Stomach (tissue), 9 donors: ENCODE results near the gene STAM2. TPM values are rescaled to one million over a fixed set of nuclear protein-coding genes. Genes with fewer than 3 reads are reported as not detected.
A peak's percentile ranks its signal among the peaks of the same experiment; 100 is the strongest.
"Not testable (repeated sequence)": the region's sequence is repeated elsewhere in the genome, so short reads cannot be mapped to it uniquely, and the experiment has no call there.

Experiments used
- DNase-seq, 2 donors: peaks; one replicate each; pipeline versions ENCODE4 v3.0.0 to v3.0.0-alpha.2; 2013 to 2019
- H3K27ac ChIP-seq, 5 donors: fragments of 200-600 bp in 4 of 5; sonication (generic) in 4 of 5; one replicate each; pipeline ENCODE4 v1.5.1; 2013 to 2019; ENCODE audit warnings: mild to moderate bottlenecking in 1 of 5, moderate library complexity in 1 of 5
- H3K27me3 ChIP-seq, 3 donors: fragments of 200-600 bp; sonication (generic); one replicate each; pipeline ENCODE4 v1.5.1; 2017 to 2019; ENCODE audit warnings: mixed run types in 1 of 3
- H3K36me3 ChIP-seq, 4 donors: fragments of 200-600 bp; sonication (generic); 1 replicate in 3 of 4; 2 replicates in 1 of 4; pipeline ENCODE4 v1.5.1; 2016 to 2019
- H3K4me1 ChIP-seq, 4 donors: fragments of 200-600 bp; sonication (generic); one replicate each; pipeline ENCODE4 v1.5.1; 2016 to 2019
- H3K4me3 ChIP-seq, 4 donors: fragments of 200-600 bp; sonication (generic) in 3 of 4; one replicate each; pipeline ENCODE4 v1.5.1; 2016 to 2019; ENCODE audit warnings: mild to moderate bottlenecking in 1 of 4
- H3K9me3 ChIP-seq, 4 donors: fragments of 200-600 bp; sonication (generic); one replicate each; pipeline ENCODE4 v1.5.1; 2016 to 2019
- CTCF ChIP-seq, 7 experiments: fragments of 450-650 bp in 4 of 7; fragments of 200-600 bp in 3 of 7; sonication (generic) in 3 of 7; IDR thresholded peaks; one replicate each; pipeline ENCODE4 v1.5.1; 2016 to 2019; ENCODE audit warnings: antibody characterized with exemption in 7 of 7, control low read depth in 2 of 7, mild to moderate bottlenecking in 1 of 7
- EP300 ChIP-seq: sonication (generic); formaldehyde crosslinking; IDR thresholded peaks from one replicate; pipeline ENCODE4 v1.6.1; 2017; ENCODE audit warnings: antibody characterized with exemption
- POLR2A ChIP-seq, 4 donors: fragments of 450-650 bp; IDR thresholded peaks; one replicate each; pipeline ENCODE4 v1.6.1; 2016; ENCODE audit warnings: antibody characterized with exemption in 4 of 4, control low read depth in 2 of 4, mild to moderate bottlenecking in 1 of 4, moderate library complexity in 1 of 4
- POLR2AphosphoS5 ChIP-seq, 3 donors: sonication (generic); formaldehyde crosslinking; IDR thresholded peaks; one replicate each; pipeline ENCODE4 v1.6.1; 2016; ENCODE audit warnings: antibody characterized with exemption in 3 of 3
- WGBS, 5 donors: extraction: QIAGEN DNeasy Blood & Tissue Kit in 3 of 5; methylation state at CpG; one replicate each; pipeline versions ENCODE4 v1.1.5 to v1.1.7; 2013 to 2018; 5-methylcytosine and 5-hydroxymethylcytosine counted together
- intact Hi-C: fragments of 100-400 bp; cut with DNase I; formaldehyde crosslinking; loops from one replicate; pipeline ENCODE4 v1.15.1; 2023; ENCODE audit warnings: low total_unique reads
- polyA plus RNA-seq, 3 donors: library from polyadenylated mRNA; stranded (reverse); fragments of 200-250 nt; gene quantifications; one replicate each; pipeline ENCODE4 v1.2.3, GENCODE V29; 2013
- total RNA-seq, 5 donors: library from RNA; depleted of rRNA; stranded (reverse); fragments of >200 nt; gene quantifications; one replicate each; pipeline versions ENCODE4 v1.1.0 to v1.2.3, GENCODE V29; 2014 to 2016
- donor health status: healthy with polysubstance abuse.
- donor health status: Bipolar disorder and iron deficiency.
- donor health status: healthy.

Gene STAM2
- total and polyA plus RNA-seq, 8 donors: 4.9 to 55.3 (median 11.1) TPM

GRCh38 chr2:152174574-152174973 is 989 bp downstream of the STAM2 start:
- Histone ChIP-seq H3K4me1 (peaks cover 31 to 62% (median 49%) of the 10 kb centered on the region in 4 donors), H3K9me3 (no peaks in the 10 kb centered on the region), H3K4me3 (peak overlapping the region; percentile 64 to 89 (median 80)), H3K36me3 (no peaks in the 10 kb centered on the region), H3K27me3 (no peaks in the 10 kb centered on the region), H3K27ac (peak overlapping the region; percentile 92 to 98 (median 95))
- peak in 1 of 2 donors; percentile 32 for DNase-seq
- TF ChIP-seq POLR2AphosphoS5 (IDR thresholded peaks at IDR 0.05): no peak
- no peak for TF ChIP-seq EP300
- TF ChIP-seq POLR2A (IDR thresholded peaks at IDR 0.05): no peak
- no peak for TF ChIP-seq CTCF (IDR thresholded peaks at IDR 0.05)
- WGBS, 5 donors: 16 to 29% (median 20%) methylated on average over 7 of the region's 7 CpGs
- intact Hi-C loops: no loop called here

DNA sequence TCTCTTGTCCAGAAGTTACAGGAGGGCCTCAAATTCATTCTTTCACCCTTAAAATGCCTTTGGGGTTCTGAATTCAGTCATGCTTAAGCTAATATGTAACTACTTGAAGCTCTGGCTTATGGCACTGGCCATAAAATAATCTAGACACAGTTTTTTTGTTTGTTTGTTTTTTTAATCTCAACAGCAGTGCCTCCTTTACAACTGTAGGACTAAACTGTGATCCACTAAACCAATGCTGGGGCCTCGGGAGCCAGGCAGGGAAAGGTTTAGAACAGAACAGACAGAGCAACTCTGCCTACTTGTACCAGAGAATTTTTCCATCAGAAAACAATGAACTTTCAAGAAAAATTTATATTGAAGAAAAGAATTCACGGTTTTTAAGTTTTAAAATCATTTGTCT is 1.7 kb downstream of the STAM2 start:
- no peaks in the 10 kb centered on the region for H3K36me3 ChIP-seq
- TF ChIP-seq CTCF (IDR thresholded peaks at IDR 0.05) (no peak), POLR2AphosphoS5 (IDR thresholded peaks at IDR 0.05) (no peak), EP300 (no peak), POLR2A (IDR thresholded peaks at IDR 0.05) (no peak)
- H3K27ac ChIP-seq: peak overlapping the region in 4 of 5 donors; percentile 92 to 98 (median 96)
- 27 to 58% (median 44%) methylated on average over 2 of the region's 2 CpGs for WGBS, 5 donors
- H3K4me1 ChIP-seq: peaks cover 37 to 69% (median 55%) of the 10 kb centered on the region in 4 donors
- H3K9me3 ChIP-seq: no peaks in the 10 kb centered on the region
- H3K27me3 ChIP-seq: no peaks in the 10 kb centered on the region
- peak in 1 of 2 donors; percentile 40 for DNase-seq
- peak overlapping the region in 2 of 4 donors; percentile 64 to 83 for H3K4me3 ChIP-seq
- intact Hi-C loops: no loop called here

DNA sequence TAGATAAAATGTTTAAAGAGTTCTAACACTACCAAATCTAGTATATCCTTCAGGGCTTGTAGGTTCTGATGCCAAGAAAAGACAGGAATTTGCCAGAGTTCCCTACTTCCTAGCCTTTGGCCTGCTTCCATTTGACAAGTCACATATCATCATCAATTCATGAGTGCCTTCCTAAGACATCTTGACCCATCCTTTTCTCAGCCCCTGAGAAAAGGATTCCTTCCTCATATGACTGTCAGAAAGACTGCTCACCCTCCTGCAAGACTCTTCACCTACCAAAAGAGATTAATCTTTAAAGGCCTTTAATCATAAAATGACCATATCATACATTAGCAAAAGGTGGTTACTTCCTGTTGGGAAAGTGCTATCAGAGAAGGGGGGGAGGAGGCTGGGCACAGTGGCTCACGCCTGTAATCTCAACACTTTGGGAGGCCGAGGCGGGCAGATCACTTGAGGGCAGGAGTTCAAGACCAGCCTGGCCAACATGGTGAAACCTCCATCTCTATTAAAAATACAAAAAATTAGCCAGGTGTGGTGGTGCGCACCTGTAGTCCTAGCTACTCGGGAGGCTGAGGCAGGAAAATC is 3.3 kb downstream of the STAM2 start:
- H3K27me3 ChIP-seq, H3K4me3 ChIP-seq, H3K36me3 ChIP-seq, H3K9me3 ChIP-seq, intact Hi-C loops: not testable (repeated sequence)
- H3K4me1 ChIP-seq: peaks cover 52 to 85% (median 69%) of the 10 kb centered on the region in 4 donors
- H3K27ac ChIP-seq: peak overlapping the region; percentile 71 to 98 (median 93)
- peak in 2 of 3 donors; percentile 21 to 32 for TF ChIP-seq POLR2AphosphoS5 (IDR thresholded peaks at IDR 0.05)
- DNase-seq: peak; percentile 61 to 69
- 56 to 92% (median 71%) methylated on average over 5 of the region's 5 CpGs for WGBS, 5 donors

- Histone ChIP-seq H3K27ac (peak overlapping the region; percentile 71 to 98 (median 93)), H3K4me1 (peaks cover 52 to 88% (median 73%) of the 10 kb centered on the region in 4 donors), H3K9me3 (no peaks in the 10 kb centered on the region), H3K27me3 (no peaks in the 10 kb centered on the region), H3K4me3 (no peak overlapping the region), H3K36me3 (no peaks in the 10 kb centered on the region)
- intact Hi-C loops: no loop called here
- TF ChIP-seq POLR2AphosphoS5 (IDR thresholded peaks at IDR 0.05): peak in 2 of 3 donors; percentile 73 to 86
- TF ChIP-seq EP300: no peak
- TF ChIP-seq POLR2A (IDR thresholded peaks at IDR 0.05): no peak
- peak in 1 of 2 donors; percentile 84 for DNase-seq
- WGBS, 5 donors: 20 to 34% (median 22%) methylated on average over 4 of the region's 4 CpGs
These were observed 3.8 kb downstream of the STAM2 start for GRCh38 chr2:152171718-152172117.

DNA sequence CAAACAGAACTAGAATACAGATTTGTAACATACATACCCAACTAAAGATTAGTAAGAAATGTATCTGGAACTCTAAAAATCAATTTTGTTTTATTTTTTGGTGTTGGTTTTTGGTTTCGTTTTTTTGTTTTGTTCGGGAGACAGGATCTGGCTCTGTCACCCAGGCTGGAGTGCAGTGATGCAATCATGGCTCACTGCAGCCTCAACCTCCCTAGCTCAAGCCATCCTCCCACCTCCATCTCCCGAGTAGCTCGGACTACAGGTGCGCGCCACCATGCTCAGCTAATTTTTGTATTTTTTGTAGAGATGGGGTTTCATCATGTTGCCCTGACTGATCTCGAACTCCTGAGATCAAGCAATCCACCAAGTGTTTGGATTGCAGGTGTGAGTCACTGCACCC is 6.4 kb downstream of the STAM2 start:
- H3K27me3 ChIP-seq, H3K4me3 ChIP-seq, H3K36me3 ChIP-seq, H3K9me3 ChIP-seq, DNase-seq, intact Hi-C loops: not testable (repeated sequence)
- Histone ChIP-seq H3K4me1 (peaks cover 69 to 100% (median 85%) of the 10 kb centered on the region in 4 donors), H3K27ac (peak overlapping the region; percentile 3 to 96 (median 44))
- 74 to 82% (median 77%) methylated on average over 7 of the region's 7 CpGs for WGBS, 5 donors

DNA sequence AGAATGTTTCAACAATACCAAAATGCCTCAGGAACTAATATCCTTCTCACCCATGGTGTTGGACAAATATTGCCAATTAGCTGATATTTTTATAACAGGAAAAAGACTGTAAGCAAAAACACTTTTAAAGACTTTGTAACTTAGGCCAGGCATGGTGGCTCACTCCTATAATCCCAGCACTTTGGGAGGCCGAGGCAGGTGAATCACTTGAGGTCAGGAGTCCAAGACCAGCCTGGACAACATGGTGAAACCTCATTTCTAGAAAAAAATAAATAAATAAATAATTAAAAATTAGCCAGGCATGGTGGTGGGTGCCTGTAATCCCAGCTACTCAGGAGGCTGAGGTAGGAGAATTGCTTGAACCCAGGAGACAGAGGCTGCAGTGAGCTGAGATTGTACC is 8.1 kb downstream of the STAM2 start:
- intact Hi-C loops, H3K9me3 ChIP-seq, H3K36me3 ChIP-seq, DNase-seq, H3K27me3 ChIP-seq: not testable (repeated sequence)
- H3K27ac ChIP-seq: peak overlapping the region in 4 of 5 donors; percentile 5 to 96 (median 58)
- peaks cover 58 to 95% (median 75%) of the 10 kb centered on the region in 4 donors for H3K4me1 ChIP-seq
- 59 to 93% (median 82%) methylated on average over 1 of the region's 1 CpG for WGBS, 5 donors
- peak overlapping the region in 1 of 4 donors; percentile 0 for H3K4me3 ChIP-seq
